GM20000 (cell line): ENCODE measurements around the gene FITM2.

Experiments used
- DNase-seq: peaks from one replicate; pipeline ENCODE4 v3.0.0; 2012; ENCODE audit warnings: low spot score
- CTCF ChIP-seq: IDR thresholded peaks from 2 replicates; pipeline ENCODE4 v1.5.1; 2012; ENCODE audit warnings: mild to moderate bottlenecking, control low read depth; ENCODE audit errors: extremely low read depth, missing control alignments

The FITM2 gene

GRCh38 chr20:44344723-44345122, 33.7 kb upstream of the FITM2 start:
- no peak for DNase-seq
- TF ChIP-seq CTCF = no peak

DNA sequence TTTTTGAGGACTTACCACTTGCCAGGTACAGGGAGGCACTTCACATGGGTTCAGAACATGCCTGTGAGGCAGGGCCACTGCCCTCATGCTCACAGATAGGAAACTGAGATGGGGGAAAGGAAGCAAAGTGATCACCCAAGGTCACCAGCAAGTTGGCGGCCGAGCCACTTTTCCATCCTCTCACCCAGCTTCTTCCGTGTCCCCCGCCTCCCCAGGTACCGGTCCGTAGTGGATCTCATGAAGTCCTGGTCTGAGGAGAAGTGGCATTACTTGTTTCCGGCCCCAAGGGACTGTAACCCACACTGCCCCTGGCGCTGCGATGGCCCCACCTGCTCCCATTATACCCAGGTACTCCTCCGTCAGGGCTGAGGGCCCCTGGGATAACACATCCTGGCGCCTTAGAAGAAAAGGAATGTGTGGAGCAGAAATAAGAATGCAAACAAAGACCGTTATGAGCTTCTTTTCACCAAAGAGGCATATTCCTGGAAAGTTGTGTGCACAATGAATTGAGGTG, 32.2 kb upstream of the FITM2 start:
- TF ChIP-seq CTCF = no peak
- DNase-seq = no peak

GRCh38 chr20:44342248-44342647, 31.2 kb upstream of the FITM2 start:
- DNase-seq = no peak
- TF ChIP-seq CTCF = no peak

- no peak for TF ChIP-seq CTCF
- no peak for DNase-seq
Measured at GRCh38 chr20:44336725-44337380, 25.9 kb upstream of the FITM2 start, which contains the start of gene R3HDML. Gene R3HDML, plus strand, starts transcription at chr20:44337043. Its CDS starts 115 bp downstream, at chr20:44337158.

GRCh38 chr20:44336086-44336485, 25.1 kb upstream of the FITM2 start:
- no peak for TF ChIP-seq CTCF
- no peak for DNase-seq

- no peak for TF ChIP-seq CTCF
- no peak for DNase-seq
Measured at GRCh38 chr20:44335675-44336074, 24.7 kb upstream of the FITM2 start.

DNA sequence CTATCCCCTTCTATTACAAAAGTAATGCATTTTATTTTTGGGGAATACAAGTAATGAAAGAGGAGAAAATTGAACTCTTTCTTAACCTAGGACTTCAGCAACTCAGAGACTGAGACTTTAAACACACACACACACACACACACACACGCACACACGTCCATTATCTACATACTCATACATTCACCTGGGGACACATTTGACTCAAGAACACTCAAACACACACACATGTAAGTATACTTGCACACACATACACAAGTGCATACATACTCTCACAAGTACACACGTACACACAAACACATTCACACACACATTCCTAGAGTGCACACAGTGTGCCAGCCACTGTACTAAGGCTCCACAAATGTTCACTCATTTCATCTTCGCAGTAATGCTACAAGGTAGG, 23.7 kb upstream of the FITM2 start:
- DNase-seq = no peak
- TF ChIP-seq CTCF = no peak
